GM21447 (cell line): Measurements from ENCODE around the gene SIAH1.
"Not testable (repeated sequence)": the region's sequence is repeated elsewhere in the genome, so short reads cannot be mapped to it uniquely, and the experiment has no call there.

Experiments used
- ATAC-seq: cut with Tn5 transposase; IDR thresholded peaks from one replicate; pipeline ENCODE4 v1.9.1; 2021; ENCODE audit not compliant: unreplicated experiment

SIAH1 gene

GRCh38 chr16:48385253-48386150, at the start of gene SIAH1:
TSS of gene SIAH1 (minus strand) at chr16:48385413. CDS start at chr16:48362428, 22,985 bp downstream.
- ATAC-seq, result peak; percentile 72

- ATAC-seq, result no peak
Measured at GRCh38 chr16:48434653-48435317, 49.6 kb upstream of the SIAH1 start.

DNA sequence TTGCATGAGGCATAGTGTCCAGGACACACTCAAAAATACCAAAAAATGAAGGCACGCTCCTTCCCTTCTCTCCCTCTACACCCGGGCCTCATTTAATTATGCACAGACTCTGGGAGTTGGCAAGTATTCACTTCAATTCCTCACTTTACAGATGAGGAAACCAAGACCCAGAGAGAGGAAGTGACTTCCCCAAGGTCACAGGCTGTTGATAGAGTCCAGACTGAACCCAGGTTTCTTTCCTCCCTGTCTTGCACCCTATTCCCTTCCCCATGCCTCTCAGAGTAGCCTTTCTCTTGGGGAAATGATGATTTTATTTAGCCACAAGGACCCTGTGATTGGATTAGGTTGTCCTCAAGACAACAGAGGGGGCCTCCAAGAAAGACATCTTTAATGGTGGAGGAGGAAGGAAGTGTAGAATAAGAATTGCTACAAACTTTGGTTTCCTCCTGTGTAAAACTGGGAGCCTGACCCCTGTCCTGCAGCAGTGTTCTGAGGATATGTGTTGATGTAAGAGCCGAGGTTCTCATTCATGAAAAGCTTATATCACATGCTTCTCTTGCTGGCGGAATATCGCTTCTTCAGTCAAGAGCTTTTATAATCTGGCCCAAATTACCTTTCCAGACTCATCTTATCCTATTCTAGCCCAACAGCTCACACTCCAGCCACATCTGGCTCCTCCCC, 48.8 kb upstream of the SIAH1 start:
- no peak for ATAC-seq

DNA sequence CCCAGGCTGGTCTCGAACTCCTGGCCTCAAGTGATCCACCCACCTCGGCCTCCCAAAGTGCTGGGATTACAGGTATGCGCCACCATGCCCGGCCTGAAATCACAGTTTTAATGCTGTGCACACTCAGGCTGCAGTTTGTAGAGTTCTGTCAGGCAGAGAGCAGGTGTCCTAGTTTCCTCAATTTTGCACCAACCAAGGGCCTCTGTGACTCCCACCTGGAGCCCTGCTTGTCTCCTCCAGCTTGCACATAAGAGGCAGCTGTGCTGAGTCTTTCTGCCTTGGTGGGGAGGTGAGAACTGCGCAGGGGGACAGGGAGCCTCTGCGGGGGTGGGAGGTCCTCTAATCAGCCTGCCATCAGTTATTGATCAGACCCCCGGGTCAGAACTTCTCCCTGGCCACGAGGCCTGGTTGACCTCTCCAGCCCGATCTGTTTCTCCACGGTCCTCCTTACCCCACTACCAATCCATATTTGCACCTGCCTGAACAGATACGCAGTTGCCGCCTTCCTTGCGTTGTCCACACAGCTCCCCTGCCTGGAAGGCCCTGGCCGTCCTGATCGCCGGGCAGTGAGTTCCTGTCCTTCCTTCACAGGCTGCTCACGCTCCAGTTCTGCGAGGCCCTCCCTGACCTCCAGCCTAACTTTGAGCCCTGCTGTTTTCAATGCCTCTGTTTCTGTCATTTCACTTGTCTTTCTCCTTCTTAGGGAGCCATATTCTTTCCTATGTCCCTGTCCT, 48.1 kb upstream of the SIAH1 start:
- no peak for ATAC-seq

DNA sequence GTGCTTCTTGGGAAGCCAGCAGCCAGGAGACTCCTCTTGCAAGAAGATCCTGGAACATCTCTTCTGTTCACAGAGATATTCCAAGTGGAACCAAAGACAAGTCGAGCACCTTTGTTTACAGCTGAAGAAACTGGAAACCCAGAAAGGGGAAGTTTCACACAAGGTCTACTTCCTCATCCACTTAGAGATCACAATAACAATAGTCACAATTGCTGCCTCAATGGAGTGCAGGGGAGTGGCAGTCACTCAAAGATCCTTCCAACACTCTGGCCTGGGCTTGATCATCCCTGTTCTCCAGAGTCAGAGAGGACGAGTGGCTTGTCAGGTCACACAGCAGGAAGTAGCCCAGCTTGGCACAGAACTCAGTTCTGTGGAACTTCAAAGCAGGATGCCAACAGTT, 46.9 kb upstream of the SIAH1 start:
- peak; percentile 82 for ATAC-seq

DNA sequence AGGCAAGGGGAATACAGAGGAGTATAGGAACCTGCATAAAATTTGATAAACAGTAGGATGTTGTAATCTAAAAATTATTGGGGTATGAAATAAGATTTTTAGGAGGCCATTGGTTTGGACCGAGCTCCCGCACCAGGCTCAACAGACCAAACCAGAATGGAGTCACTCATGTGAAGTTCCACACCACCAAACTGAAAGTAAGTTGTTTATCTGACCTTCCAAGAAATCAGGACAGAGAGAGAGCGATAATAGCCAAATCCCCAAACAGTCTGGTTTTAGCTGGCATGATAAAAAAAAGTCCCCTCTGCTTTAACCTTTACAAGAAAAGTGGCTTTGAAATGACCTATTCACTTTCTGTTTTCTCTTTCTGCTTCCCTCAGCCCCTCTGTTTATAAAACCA, 45.7 kb upstream of the SIAH1 start:
- ATAC-seq, result peak; percentile 28

GRCh38 chr16:48426244-48427141, 41.3 kb upstream of the SIAH1 start:
- ATAC-seq, result no peak

DNA sequence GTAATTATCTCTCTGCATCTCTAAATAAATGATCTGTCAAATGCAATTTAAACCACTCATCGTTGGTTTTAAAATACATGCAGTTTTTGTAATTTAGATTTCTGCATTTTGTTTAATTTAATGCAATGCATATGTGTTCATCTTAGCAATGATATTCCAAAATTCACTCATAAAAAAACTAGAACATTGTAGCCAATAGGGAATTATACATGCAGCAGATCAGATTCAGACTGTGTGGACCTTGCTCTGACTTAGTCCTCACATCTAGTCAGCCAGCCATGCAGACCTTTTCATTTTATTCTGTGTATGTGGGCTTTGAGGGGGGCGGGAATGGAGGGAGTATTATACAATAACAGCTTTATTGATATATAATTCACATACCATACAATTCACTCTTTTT, 37.3 kb upstream of the SIAH1 start:
- no peak for ATAC-seq

- no peak for ATAC-seq
Measured at GRCh38 chr16:48421741-48422140, 36.5 kb upstream of the SIAH1 start.

DNA sequence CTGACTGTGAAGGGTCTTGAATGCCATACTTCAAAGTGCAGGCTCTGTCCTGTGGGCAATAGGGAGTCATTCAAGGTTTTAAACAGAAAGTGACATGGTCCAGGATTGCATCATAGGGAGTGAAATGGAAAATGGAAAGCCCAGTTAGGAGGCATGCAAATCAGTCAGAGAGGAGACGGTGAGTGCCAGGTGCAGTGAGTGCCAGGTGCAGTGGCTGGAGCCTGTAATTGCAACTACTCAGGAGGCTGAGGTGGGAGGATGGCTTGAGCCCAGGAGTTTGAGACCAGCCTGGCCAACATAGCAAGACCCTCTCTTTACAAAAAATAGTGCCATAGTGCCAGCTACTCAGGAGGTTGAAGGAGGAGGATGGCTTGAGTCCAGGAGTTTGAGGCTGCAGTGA, 35.2 kb upstream of the SIAH1 start:
- no peak for ATAC-seq

- ATAC-seq, result not testable (repeated sequence)
Measured at GRCh38 chr16:48416617-48417016, 31.4 kb upstream of the SIAH1 start.

DNA sequence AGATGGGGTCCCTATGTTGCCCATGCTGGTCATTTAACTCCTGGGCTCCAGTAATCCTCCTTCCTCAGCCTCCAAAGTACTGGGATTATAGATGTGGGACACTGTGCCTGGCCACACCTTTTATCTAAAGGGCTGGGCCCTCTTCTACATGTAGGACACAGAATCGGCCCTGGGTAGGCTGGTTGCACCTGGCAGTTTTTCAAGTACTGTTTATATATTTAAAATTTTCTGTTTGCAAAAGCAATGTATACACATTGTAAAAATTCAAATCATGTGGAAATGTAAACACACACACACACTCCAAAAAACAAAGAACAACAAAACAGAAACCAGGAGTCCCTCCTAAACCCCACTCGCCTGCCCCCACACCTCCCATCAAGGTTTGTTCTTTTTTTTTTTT, 28.1 kb upstream of the SIAH1 start:
- ATAC-seq, result no peak

- no peak for ATAC-seq
Measured at GRCh38 chr16:48409839-48410632, 24.8 kb upstream of the SIAH1 start.

DNA sequence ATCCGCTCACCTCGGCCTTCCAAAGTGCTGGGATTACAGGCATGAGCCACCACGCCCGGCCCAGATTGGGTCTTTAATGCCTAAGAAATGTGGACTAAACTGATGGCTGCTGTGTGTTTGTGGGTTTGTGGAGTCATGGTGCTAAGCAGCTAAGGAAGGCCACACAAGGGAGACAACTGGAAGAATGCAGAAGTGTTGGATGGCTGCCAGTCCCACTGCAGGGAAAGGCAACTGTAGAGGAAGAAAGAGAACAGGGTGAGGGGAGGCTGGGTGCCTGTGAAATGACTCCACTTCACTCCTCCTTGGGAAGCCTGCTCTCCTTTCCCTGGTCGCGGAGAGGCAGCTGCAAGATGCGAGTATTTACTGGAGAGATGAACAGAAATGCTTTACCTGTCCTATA, 23.5 kb upstream of the SIAH1 start:
- no peak for ATAC-seq

DNA sequence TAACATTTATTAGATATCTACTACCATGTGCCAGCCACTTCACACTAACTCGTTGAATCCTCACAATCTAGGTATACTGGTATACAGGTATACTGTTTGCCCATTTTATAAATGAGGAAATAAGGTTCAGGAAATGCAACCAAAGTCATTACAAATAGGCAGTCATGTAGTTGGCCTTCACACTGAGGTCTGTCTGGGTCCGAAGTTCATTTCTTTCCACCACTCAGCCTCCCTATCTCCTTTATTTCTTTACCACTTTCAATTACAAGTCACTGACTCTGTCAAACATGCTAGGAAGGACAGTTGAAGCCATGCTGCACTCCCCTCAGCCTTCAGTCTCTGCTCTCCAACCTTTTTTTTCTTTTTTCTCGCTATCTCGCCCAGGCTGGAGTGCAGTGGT, 20.7 kb upstream of the SIAH1 start:
- ATAC-seq, result no peak

DNA sequence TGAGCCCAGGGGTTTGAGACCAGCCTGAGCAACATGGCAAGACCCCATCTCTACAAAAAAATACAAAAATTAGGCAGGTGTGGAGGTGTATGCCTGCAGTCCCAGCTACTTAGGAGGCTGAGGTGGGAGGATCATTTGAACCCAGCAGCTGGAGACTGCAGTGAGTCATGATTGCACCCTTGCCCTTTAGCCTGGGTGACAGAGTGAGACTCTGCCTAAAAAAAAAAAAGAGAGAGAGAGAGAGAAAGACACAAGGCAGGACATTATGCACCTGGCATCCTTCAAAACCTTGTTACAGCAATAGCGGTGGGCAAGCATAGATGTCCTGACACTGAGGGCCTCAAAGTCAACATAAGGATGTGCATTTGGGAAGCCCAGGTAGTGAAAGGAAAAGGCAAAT, 19.9 kb upstream of the SIAH1 start:
- ATAC-seq, result no peak

DNA sequence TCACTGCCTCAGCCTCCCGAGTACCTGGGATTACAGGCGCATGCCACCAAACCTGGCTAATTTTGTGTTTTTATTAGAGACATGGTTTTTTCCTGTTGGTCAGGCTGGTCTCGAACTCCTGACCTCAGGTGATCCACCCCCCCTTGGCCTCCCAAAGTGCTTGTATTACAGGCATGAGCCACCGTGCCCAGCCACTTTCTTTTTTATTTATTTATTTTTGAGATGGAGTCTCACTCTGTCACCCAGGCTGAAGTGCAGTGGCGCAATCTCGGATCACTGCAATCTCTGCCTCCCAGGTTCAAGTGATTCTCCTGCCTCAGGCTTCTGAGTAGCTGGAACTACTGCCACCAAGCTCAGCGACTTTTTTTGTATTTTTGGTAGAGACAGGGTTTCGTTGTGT, 17.3 kb upstream of the SIAH1 start:
- ATAC-seq, result not testable (repeated sequence)

GRCh38 chr16:48395375-48395774, 10.2 kb upstream of the SIAH1 start:
- no peak for ATAC-seq

GRCh38 chr16:48394355-48394703, 9.1 kb upstream of the SIAH1 start:
- no peak for ATAC-seq
